ENCODE results near the gene MMEL1. TPM values are rescaled to one million over a fixed set of nuclear protein-coding genes. Genes with fewer than 3 reads are reported as not detected.

MMEL1 gene
- total and polyA plus RNA-seq, 2 donors (not counting 3 experiments of a cell fraction or from before 2014, with no cell fraction given) = 1.1 to 1.2 TPM

GRCh38 chr1:2611621-2612437, 21.0 kb downstream of the MMEL1 start:
- Histone ChIP-seq H4K20me1 (replicated peaks; ENCODE audit: control insufficient read depth, extremely low read depth, insufficient read depth, low read length) (no peaks in the 10 kb centered on the region), H3K79me2 (ENCODE audit: control insufficient read depth, insufficient read depth, low read length) (no peaks in the 10 kb centered on the region), H3K27me3 (ENCODE audit: control insufficient read depth in 2 of 2, insufficient read depth in 2 of 2, low read length in 2 of 2) (no peaks in the 10 kb centered on the region), H3K4me2 (ENCODE audit: insufficient read depth, low read length) (no peak overlapping the region), H3K9me3 (replicated peaks; ENCODE audit: control insufficient read depth, insufficient read depth, low read length) (no peaks in the 10 kb centered on the region), H3K9ac (replicated peaks; ENCODE audit: extremely low read depth, insufficient read depth, low read length) (no peak overlapping the region), H3K4me1 (ENCODE audit: control insufficient read depth, extremely low read depth, insufficient read depth, low read length) (no peaks in the 10 kb centered on the region), H2AFZ (ENCODE audit: low read depth, low read length) (no peak overlapping the region), H3K4me3 (replicated peaks in 1 of 3; ENCODE audit: insufficient read depth in 1 of 3, low read depth in 1 of 3, low read length in 3 of 3) (no peak overlapping the region), H3K27ac (ENCODE audit: insufficient read depth, low read depth, low read length) (no peak overlapping the region), H3K9me1 (replicated peaks; ENCODE audit: control insufficient read depth, extremely low read depth, insufficient read depth, low read length) (no peaks in the 10 kb centered on the region), H3K36me3 (ENCODE audit: control insufficient read depth in 2 of 2, extremely low read depth in 1 of 2, insufficient read depth in 2 of 2, low read length in 2 of 2) (no peaks in the 10 kb centered on the region)
- ChIA-PET CTCF (no interaction called here), POLR2A (no interaction called here)
- TF ChIP-seq MYC (IDR thresholded peaks at IDR 0.05; ENCODE audit: low read depth, low read length) (no peak), GATA2 (IDR thresholded peaks at IDR 0.05; ENCODE audit: insufficient read depth, insufficient read length, low read depth, low read length) (no peak), POLR2A (IDR thresholded peaks at IDR 0.05; ENCODE audit: low read depth, low read length) (no peak), JUN (IDR thresholded peaks at IDR 0.05; ENCODE audit: borderline replicate concordance, insufficient read depth, insufficient read length, low read depth) (no peak), POLR2AphosphoS5 (IDR thresholded peaks at IDR 0.05; ENCODE audit: insufficient read depth, low read depth, low read length) (no peak), FOS (IDR thresholded peaks at IDR 0.05; ENCODE audit: borderline replicate concordance, insufficient read depth, low read length) (no peak), CTCF (IDR thresholded peaks at IDR 0.05; ENCODE audit: extremely low read depth in 1 of 2, insufficient read depth in 1 of 2, low read depth in 1 of 2, low read length in 2 of 2) (no peak), EZH2 (IDR thresholded peaks at IDR 0.05; ENCODE audit: borderline replicate concordance, low read depth, low read length, severe bottlenecking) (no peak)
- TF ChIP-seq, protein P1, sequence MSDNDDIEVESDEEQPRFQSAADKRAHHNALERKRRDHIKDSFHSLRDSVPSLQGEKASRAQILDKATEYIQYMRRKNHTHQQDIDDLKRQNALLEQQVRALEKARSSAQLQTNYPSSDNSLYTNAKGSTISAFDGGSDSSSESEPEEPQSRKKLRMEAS (IDR thresholded peaks at IDR 0.05; ENCODE audit: insufficient read depth, insufficient read length) = no peak
- dilution Hi-C loops (cut with MboI; ENCODE audit: extremely low pct_ligation_motif_present, low sequenced_read_pairs) (no loop called here), intact Hi-C loops (cut with micrococcal nuclease) (loop anchor here (1.0 kb wide), 1 partner anchor 25 kb away; no protein-coding TSS in a partner anchor)
- FAIRE-seq = no peak
- no peak for DNase-seq (ENCODE audit: low read depth, low spot score)
- no TSS peak for BruUV-seq (replicated peaks)

All from endothelial cell of umbilical vein (primary cell).